ENCODE data around the gene CHCHD4. TPM values are rescaled to one million over a fixed set of nuclear protein-coding genes. Genes with fewer than 3 reads are reported as not detected.

CHCHD4 gene
- polyA plus RNA-seq, 1 of the 3 experiments (the other 2 are of a cell fraction) = 15.4 TPM

GRCh38 chr3:14153663-14154062, 29.0 kb upstream of the CHCHD4 start:
- POLR2A ChIA-PET = no interaction called here
- Histone ChIP-seq H3K27ac (ENCODE audit: low read depth in 2 of 2, low read length in 1 of 2) (no peak overlapping the region), H3K27me3 (ENCODE audit: insufficient read depth) (no peaks in the 10 kb centered on the region), H3K9me2 (no peaks in the 10 kb centered on the region), H3K4me2 (no peak overlapping the region), H3K9me3 (no peaks in the 10 kb centered on the region), H4K20me1 (ENCODE audit: insufficient read depth) (0 out of 2 replicates have a peak, but pooled peaks cover 9% of the 10 kb centered on the region), H3K4me3 (ENCODE audit: low read depth in 2 of 2, low read length in 1 of 2) (no peak overlapping the region), H3F3A (replicated peaks; ENCODE audit: insufficient read depth) (no peaks in the 10 kb centered on the region), H3K79me2 (ENCODE audit: insufficient read depth) (peaks cover 43% of the 10 kb centered on the region; the same call in 1 of the 2 replicates), H3K36me3 (replicated peaks in 1 of 2; ENCODE audit: control insufficient read depth in 1 of 2, insufficient read depth in 2 of 2, low read length in 1 of 2) (peaks cover 58 to 77% of the 10 kb centered on the region in 2 experiments), H3K9ac (no peak overlapping the region), H2AFZ (ENCODE audit: low read depth) (no peak overlapping the region), H3K4me1 (ENCODE audit: control insufficient read depth in 1 of 2, insufficient read depth in 2 of 2, low read depth in 1 of 2, low read length in 1 of 2) (no peaks in the 10 kb centered on the region; a peak in 1 of 4 replicates)
- CTCF ChIA-PET = interaction anchor here (1.7 to 2.1 kb wide), 3 partner anchors 29 to 257 kb away, joined by 4 to 5 read pairs (median 4); partner anchors contain the start of genes CHCHD4 and TMEM43
- WGBS (ENCODE audit: low lambda C conversion rate) = 92% methylated on average over 5 of the region's 6 CpGs
- TF ChIP-seq TEAD4 (IDR thresholded peaks at IDR 0.05; ENCODE audit: borderline replicate concordance, insufficient read depth) = no peak
- no peak for TF ChIP-seq YY1 (IDR thresholded peaks at IDR 0.05; ENCODE audit: low read depth)
- no peak for TF ChIP-seq MAX (IDR thresholded peaks at IDR 0.05; ENCODE audit: low read depth)
- no peak for TF ChIP-seq SMC3 (IDR thresholded peaks at IDR 0.05; ENCODE audit: low read depth, low read length)
- TF ChIP-seq, protein P1, sequence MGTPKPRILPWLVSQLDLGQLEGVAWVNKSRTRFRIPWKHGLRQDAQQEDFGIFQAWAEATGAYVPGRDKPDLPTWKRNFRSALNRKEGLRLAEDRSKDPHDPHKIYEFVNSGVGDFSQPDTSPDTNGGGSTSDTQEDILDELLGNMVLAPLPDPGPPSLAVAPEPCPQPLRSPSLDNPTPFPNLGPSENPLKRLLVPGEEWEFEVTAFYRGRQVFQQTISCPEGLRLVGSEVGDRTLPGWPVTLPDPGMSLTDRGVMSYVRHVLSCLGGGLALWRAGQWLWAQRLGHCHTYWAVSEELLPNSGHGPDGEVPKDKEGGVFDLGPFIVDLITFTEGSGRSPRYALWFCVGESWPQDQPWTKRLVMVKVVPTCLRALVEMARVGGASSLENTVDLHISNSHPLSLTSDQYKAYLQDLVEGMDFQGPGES (IDR thresholded peaks at IDR 0.05; ENCODE audit: low read depth, low read length) = no peak
- TF ChIP-seq FOXJ3 (CRISPR knock-in tag; IDR thresholded peaks at IDR 0.05) = no peak
- no peak for TF ChIP-seq ELF1 (IDR thresholded peaks at IDR 0.05)
- no peak for TF ChIP-seq GATA2 (CRISPR knock-in tag; IDR thresholded peaks at IDR 0.05)
- no peak for TF ChIP-seq NRF1 (IDR thresholded peaks at IDR 0.05; ENCODE audit: low read depth, low read length)
- TF ChIP-seq, protein P2, sequence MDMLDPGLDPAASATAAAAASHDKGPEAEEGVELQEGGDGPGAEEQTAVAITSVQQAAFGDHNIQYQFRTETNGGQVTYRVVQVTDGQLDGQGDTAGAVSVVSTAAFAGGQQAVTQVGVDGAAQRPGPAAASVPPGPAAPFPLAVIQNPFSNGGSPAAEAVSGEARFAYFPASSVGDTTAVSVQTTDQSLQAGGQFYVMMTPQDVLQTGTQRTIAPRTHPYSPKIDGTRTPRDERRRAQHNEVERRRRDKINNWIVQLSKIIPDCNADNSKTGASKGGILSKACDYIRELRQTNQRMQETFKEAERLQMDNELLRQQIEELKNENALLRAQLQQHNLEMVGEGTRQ (IDR thresholded peaks at IDR 0.05; ENCODE audit: borderline replicate concordance, low read depth, low read length) = no peak
- no peak for TF ChIP-seq TAF1 (IDR thresholded peaks at IDR 0.05; ENCODE audit: borderline replicate concordance, low read depth, low read length)
- no peak for TF ChIP-seq RFX5 (IDR thresholded peaks at IDR 0.05; ENCODE audit: low read length)
- no peak for TF ChIP-seq JUND (IDR thresholded peaks at IDR 0.05)
- no peak for TF ChIP-seq MXI1 (IDR thresholded peaks at IDR 0.05; ENCODE audit: low read depth, low read length)
- no peak for TF ChIP-seq FOSL2 (IDR thresholded peaks at IDR 0.05; ENCODE audit: borderline replicate concordance, low read depth)
- no peak for TF ChIP-seq MEF2A (IDR thresholded peaks at IDR 0.05; ENCODE audit: borderline replicate concordance, low read depth)
- TF ChIP-seq SIN3A (IDR thresholded peaks at IDR 0.05; ENCODE audit: borderline replicate concordance, low read depth, low read length) = no peak
- TF ChIP-seq REST (IDR thresholded peaks at IDR 0.05; ENCODE audit: low read depth, low read length) = no peak
- TF ChIP-seq, protein P3, sequence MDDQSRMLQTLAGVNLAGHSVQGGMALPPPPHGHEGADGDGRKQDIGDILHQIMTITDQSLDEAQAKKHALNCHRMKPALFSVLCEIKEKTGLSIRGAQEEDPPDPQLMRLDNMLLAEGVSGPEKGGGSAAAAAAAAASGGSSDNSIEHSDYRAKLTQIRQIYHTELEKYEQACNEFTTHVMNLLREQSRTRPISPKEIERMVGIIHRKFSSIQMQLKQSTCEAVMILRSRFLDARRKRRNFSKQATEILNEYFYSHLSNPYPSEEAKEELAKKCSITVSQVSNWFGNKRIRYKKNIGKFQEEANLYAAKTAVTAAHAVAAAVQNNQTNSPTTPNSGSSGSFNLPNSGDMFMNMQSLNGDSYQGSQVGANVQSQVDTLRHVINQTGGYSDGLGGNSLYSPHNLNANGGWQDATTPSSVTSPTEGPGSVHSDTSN (IDR thresholded peaks at IDR 0.05) = no peak
- no peak for TF ChIP-seq GABPA (IDR thresholded peaks at IDR 0.05; ENCODE audit: low read depth)
- DNase-seq = no peak
